Cardiac muscle cell (in vitro differentiated cells and primary cell): ENCODE data around the gene PCDHA3. TPM values are rescaled to one million over a fixed set of nuclear protein-coding genes. Genes with fewer than 3 reads are reported as not detected.
"Not testable (repeated sequence)": the region's sequence is repeated elsewhere in the genome, so short reads cannot be mapped to it uniquely, and the experiment has no call there.

Experiments
- DNase-seq, 2 donors: peaks; one replicate each; pipeline versions ENCODE4 v3.0.0 to v3.0.0-alpha.2; 2010 to 2017; ENCODE audit warnings: low read depth in 1 of 2, low spot score in 1 of 2
- H3K27ac ChIP-seq: fragments of 200-600 bp; sonication (generic); 2 replicates; pipeline ENCODE4 v1.5.1; 2016
- H3K27me3 ChIP-seq: fragments of 200-600 bp; sonication (generic); 2 replicates; pipeline ENCODE4 v1.6.0; 2016; ENCODE audit warnings: control low read depth
- H3K36me3 ChIP-seq: fragments of 200-600 bp; sonication (generic); 2 replicates; pipeline ENCODE4 v1.5.1; 2016; ENCODE audit warnings: control low read depth
- H3K4me1 ChIP-seq: fragments of 200-600 bp; sonication (generic); 2 replicates; pipeline ENCODE4 v1.8.1; 2017; ENCODE audit warnings: low read depth, mild to moderate bottlenecking, mixed run types
- H3K4me3 ChIP-seq: fragments of 200-600 bp; sonication (generic); 2 replicates; pipeline ENCODE4 v1.5.1; 2016; ENCODE audit warnings: mild to moderate bottlenecking
- H3K9me3 ChIP-seq: fragments of 200-600 bp; sonication (generic); 2 replicates; pipeline ENCODE4 v1.5.1; 2017; ENCODE audit warnings: low read depth, mild to moderate bottlenecking, control low read depth
- polyA plus RNA-seq: library from polyadenylated mRNA; unstranded; fragments of >200 nt; fragmentation: Nextera tagmentation; extraction: Ambion mirVana; gene quantifications from 2 replicates; pipeline ENCODE4 v1.2.1, GENCODE V29; 2016
- total RNA-seq: library from RNA; depleted of rRNA; stranded (reverse); fragments of >200 nt; gene quantifications from 2 replicates; pipeline ENCODE4 v1.2.3, GENCODE V29; 2016
- TF ChIP-seq, protein P1 (sequence below): IDR thresholded peaks from 2 replicates; pipeline ENCODE4 v1.5.1; 2012; ENCODE audit warnings: low read depth, mild to moderate bottlenecking, low read length

PCDHA3 gene
- total and polyA plus RNA-seq, 2 experiments from 2014 or later: 1.1 to 1.8 TPM

DNA sequence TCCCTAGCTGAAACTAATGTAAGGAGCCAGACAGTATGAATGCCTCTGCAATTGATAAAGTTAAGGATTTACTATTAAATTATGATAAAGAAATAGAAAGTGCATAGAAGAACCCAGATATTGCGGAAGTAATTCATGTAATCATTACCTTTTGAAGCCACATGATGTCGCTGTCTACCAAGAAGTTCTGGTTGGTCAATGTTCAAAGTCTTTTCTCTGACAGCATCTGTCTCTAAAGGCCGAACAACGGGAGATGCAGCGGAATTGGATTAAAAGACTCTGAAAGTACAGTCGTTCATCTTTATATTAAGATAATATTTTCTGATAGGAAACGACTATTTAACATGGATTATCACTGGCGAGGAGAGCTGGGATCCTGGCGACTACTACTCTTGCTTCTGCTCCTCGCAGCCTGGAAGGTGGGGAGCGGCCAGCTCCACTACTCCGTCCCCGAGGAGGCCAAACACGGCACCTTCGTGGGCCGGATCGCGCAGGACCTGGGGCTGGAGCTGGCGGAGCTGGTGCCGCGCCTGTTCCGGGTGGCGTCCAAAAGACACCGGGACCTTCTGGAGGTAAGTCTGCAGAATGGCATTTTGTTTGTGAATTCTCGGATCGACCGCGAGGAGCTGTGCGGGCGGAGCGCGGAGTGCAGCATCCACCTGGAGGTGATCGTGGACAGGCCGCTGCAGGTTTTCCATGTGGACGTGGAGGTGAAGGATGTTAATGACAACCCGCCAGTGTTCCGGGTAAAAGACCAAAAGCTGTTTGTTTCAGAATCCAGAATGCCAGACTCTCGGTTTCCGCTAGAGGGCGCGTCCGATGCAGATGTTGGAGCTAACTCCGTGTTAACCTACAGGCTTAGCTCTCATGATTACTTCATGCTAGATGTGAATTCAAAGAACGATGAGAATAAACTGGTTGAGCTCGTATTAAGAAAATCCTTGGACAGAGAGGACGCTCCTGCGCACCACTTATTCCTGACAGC lies 40.4 kb downstream of the PCDHA3 start, which contains the start of gene PCDHA8:
PCDHA8 (plus strand) TSS at position 210 of the 985 bp plus-strand sequence; CDS start at position 345, 135 bp downstream.
- no peaks in the 10 kb centered on the region for H3K36me3 ChIP-seq
- H3K27me3 ChIP-seq: no peaks in the 10 kb centered on the region
- H3K27ac ChIP-seq: no peak within 1 kb of the TSS
- DNase-seq: no peak
- no peak within 1 kb of the TSS for H3K4me3 ChIP-seq
- H3K4me1 ChIP-seq: no peaks in the 10 kb centered on the region
- TF ChIP-seq, protein P1, sequence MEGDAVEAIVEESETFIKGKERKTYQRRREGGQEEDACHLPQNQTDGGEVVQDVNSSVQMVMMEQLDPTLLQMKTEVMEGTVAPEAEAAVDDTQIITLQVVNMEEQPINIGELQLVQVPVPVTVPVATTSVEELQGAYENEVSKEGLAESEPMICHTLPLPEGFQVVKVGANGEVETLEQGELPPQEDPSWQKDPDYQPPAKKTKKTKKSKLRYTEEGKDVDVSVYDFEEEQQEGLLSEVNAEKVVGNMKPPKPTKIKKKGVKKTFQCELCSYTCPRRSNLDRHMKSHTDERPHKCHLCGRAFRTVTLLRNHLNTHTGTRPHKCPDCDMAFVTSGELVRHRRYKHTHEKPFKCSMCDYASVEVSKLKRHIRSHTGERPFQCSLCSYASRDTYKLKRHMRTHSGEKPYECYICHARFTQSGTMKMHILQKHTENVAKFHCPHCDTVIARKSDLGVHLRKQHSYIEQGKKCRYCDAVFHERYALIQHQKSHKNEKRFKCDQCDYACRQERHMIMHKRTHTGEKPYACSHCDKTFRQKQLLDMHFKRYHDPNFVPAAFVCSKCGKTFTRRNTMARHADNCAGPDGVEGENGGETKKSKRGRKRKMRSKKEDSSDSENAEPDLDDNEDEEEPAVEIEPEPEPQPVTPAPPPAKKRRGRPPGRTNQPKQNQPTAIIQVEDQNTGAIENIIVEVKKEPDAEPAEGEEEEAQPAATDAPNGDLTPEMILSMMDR: no peak
- H3K9me3 ChIP-seq: no peaks in the 10 kb centered on the region

DNA sequence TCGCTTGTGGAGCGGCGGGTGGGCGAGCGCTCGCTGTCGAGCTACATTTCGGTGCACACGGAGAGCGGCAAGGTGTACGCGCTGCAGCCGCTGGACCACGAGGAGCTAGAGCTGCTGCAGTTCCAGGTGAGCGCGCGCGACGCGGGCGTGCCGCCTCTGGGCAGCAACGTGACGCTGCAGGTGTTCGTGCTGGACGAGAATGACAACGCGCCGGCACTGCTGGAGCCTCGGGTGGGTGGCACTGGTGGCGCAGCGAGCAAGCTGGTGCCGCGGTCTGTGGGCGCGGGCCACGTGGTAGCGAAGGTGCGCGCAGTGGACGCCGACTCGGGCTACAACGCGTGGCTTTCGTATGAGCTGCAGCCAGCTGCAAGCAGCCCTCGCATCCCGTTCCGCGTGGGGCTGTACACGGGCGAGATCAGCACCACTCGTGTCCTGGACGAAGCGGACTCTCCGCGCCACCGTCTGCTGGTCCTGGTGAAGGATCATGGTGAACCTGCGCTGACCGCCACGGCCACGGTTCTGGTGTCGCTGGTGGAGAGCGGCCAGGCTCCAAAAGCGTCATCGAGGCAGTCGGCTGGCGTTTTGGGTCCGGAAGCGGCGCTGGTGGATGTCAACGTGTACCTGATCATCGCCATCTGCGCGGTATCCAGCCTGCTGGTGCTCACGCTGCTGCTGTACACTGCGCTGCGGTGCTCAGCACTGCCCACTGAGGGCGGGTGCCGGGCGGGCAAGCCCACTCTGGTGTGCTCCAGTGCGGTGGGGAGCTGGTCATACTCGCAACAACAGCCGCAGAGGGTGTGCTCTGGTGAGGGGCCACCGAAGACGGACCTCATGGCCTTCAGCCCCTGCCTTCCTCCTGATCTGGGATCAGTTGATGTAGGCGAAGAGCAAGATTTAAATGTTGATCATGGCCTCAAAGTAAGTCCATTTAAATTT lies 42.2 kb downstream of the PCDHA3 start:
- H3K36me3 ChIP-seq: no peaks in the 10 kb centered on the region
- TF ChIP-seq, protein P1: no peak
- no peaks in the 10 kb centered on the region for H3K9me3 ChIP-seq

DNA sequence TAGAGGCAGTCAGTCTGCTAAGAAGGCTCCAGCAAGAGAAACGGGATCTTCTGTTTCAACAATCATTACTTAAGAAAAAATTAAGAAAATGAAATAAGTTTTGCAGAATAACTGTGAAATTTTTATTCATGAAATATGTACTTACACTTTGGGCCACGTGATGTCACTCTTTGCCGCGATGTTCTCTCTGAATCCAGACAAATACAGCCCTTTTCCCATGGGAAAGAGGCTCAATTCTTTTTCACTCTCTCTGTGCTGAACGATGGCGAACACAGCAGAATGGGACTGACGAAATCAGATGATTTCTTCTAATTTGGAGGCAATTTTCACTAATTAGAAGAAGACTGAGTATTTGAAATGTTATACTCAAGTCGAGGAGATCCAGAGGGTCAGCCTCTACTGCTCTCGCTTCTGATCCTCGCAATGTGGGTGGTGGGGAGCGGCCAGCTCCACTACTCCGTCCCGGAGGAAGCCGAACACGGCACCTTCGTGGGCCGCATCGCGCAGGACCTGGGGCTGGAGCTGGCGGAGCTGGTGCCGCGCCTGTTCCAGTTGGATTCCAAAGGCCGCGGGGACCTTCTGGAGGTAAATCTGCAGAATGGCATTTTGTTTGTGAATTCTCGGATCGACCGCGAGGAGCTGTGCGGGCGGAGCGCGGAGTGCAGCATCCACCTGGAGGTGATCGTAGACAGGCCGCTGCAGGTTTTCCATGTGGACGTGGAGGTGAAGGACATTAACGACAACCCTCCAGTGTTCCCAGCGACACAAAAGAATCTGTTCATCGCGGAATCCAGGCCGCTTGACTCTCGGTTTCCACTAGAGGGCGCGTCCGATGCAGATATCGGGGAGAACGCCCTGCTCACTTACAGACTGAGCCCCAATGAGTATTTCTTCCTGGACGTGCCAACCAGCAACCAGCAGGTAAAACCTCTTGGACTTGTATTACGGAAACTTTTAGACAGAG lies 47.6 kb downstream of the PCDHA3 start, which contains the start of gene PCDHA9:
PCDHA9 (plus strand) TSS at position 244 of the 964 bp plus-strand sequence; CDS start at position 358, 114 bp downstream.
- H3K4me3 ChIP-seq: peak within 1 kb of the TSS; percentile 11
- not testable (repeated sequence) for H3K9me3 ChIP-seq, H3K36me3 ChIP-seq, H3K4me1 ChIP-seq, DNase-seq, H3K27me3 ChIP-seq, H3K27ac ChIP-seq

More for the DNA sequence above, 42.2 kb downstream of the PCDHA3 start:
- H3K27me3 ChIP-seq: no peaks in the 10 kb centered on the region
- H3K4me3 ChIP-seq: no peak overlapping the region
- H3K4me1 ChIP-seq: no peaks in the 10 kb centered on the region
- H3K27ac ChIP-seq: no peak overlapping the region
- no peak for DNase-seq

DNA sequence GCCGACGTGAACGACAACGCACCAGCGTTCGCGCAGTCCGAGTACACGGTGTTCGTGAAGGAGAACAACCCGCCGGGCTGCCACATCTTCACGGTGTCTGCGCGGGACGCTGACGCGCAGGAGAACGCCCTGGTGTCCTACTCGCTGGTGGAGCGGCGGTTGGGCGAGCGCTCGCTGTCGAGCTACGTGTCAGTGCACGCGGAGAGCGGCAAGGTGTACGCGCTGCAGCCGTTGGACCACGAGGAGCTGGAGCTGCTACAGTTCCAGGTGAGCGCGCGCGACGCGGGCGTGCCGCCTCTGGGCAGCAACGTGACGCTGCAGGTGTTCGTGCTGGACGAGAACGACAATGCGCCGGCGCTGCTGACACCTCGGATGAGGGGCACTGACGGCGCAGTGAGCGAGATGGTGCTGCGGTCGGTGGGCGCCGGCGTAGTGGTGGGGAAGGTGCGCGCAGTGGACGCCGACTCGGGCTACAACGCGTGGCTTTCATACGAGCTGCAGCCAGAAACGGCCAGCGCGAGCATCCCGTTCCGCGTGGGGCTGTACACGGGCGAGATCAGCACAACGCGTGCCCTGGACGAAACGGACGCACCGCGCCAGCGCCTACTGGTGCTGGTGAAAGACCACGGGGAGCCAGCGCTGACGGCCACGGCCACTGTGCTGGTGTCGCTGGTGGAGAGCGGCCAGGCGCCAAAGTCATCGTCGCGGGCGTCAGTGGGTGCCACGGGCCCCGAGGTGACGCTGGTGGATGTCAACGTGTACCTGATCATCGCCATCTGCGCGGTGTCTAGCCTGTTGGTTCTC lies 49.2 kb downstream of the PCDHA3 start:
- H3K9me3 ChIP-seq, H3K27me3 ChIP-seq, H3K4me1 ChIP-seq, DNase-seq, H3K27ac ChIP-seq, H3K4me3 ChIP-seq, H3K36me3 ChIP-seq: not testable (repeated sequence)

Other genes with a start within 250 kb of the PCDHA3 start
- gene SRA1, start 243.6 kb upstream of the PCDHA3 start, total RNA-seq: 22.8 and 43.9 TPM in 2 replicates
- gene SRA1, start 243.6 kb upstream of the PCDHA3 start, polyA plus RNA-seq: 51.5 and 80.6 TPM in 2 replicates
- gene APBB3, start 236.5 kb upstream of the PCDHA3 start, total RNA-seq: 34.2 and 45.4 TPM in 2 replicates
- gene APBB3, start 236.5 kb upstream of the PCDHA3 start, polyA plus RNA-seq: 61.8 and 66.2 TPM in 2 replicates
- 29.5 and 32.3 TPM in 2 replicates for gene SLC35A4, start 236.2 kb upstream of the PCDHA3 start, total RNA-seq
- 67.9 and 80.7 TPM in 2 replicates for gene SLC35A4, start 236.2 kb upstream of the PCDHA3 start, polyA plus RNA-seq
- 1.4 TPM in 1 of 2 replicates, not detected in the other for gene CD14, start 167.9 kb upstream of the PCDHA3 start, total RNA-seq
- 0.10 TPM in 1 of 2 replicates, not detected in the other for gene CD14, start 167.9 kb upstream of the PCDHA3 start, polyA plus RNA-seq
- gene TMCO6, start 161.6 kb upstream of the PCDHA3 start, total RNA-seq: 77.1 and 234 TPM in 2 replicates
- 14.2 and 17.2 TPM in 2 replicates for gene TMCO6, start 161.6 kb upstream of the PCDHA3 start, polyA plus RNA-seq
- gene NDUFA2, start 153.4 kb upstream of the PCDHA3 start, total RNA-seq: 65.5 and 113 TPM in 2 replicates
- gene NDUFA2, start 153.4 kb upstream of the PCDHA3 start, polyA plus RNA-seq: 243 and 273 TPM in 2 replicates
- gene IK, start 153.2 kb upstream of the PCDHA3 start, total RNA-seq: 80.4 and 104 TPM in 2 replicates
- gene IK, start 153.2 kb upstream of the PCDHA3 start, polyA plus RNA-seq: 119 and 125 TPM in 2 replicates
- 17.2 and 23.8 TPM in 2 replicates for gene WDR55, start 136.2 kb upstream of the PCDHA3 start, total RNA-seq
- gene WDR55, start 136.2 kb upstream of the PCDHA3 start, polyA plus RNA-seq: 17.7 and 21.1 TPM in 2 replicates
- 1.0 and 2.1 TPM in 2 replicates for gene DND1, start 127.5 kb upstream of the PCDHA3 start, total RNA-seq
- 0.86 and 0.94 TPM in 2 replicates for gene DND1, start 127.5 kb upstream of the PCDHA3 start, polyA plus RNA-seq
- 43.0 and 50.1 TPM in 2 replicates for gene HARS1, start 109.7 kb upstream of the PCDHA3 start, total RNA-seq
- 72.9 and 94.1 TPM in 2 replicates for gene HARS1, start 109.7 kb upstream of the PCDHA3 start, polyA plus RNA-seq
- 27.8 and 30.9 TPM in 2 replicates for gene HARS2, start 109.6 kb upstream of the PCDHA3 start, total RNA-seq
- gene HARS2, start 109.6 kb upstream of the PCDHA3 start, polyA plus RNA-seq: 33.6 and 39.9 TPM in 2 replicates
- gene ZMAT2, start 100.6 kb upstream of the PCDHA3 start, total RNA-seq: 30.2 and 47.0 TPM in 2 replicates
- gene ZMAT2, start 100.6 kb upstream of the PCDHA3 start, polyA plus RNA-seq: 42.1 and 49.0 TPM in 2 replicates
- 0.25 TPM in 1 of 2 replicates, not detected in the other for gene PCDHA1, start 14.9 kb upstream of the PCDHA3 start, total RNA-seq
- gene PCDHA1, start 14.9 kb upstream of the PCDHA3 start, polyA plus RNA-seq: 0.29 and 0.69 TPM in 2 replicates
- 4.5 and 5.1 TPM in 2 replicates for gene PCDHA2, start 6.2 kb upstream of the PCDHA3 start, total RNA-seq
- 2.7 and 5.3 TPM in 2 replicates for gene PCDHA2, start 6.2 kb upstream of the PCDHA3 start, polyA plus RNA-seq
- 14.2 and 14.3 TPM in 2 replicates for gene PCDHA4, start 6.0 kb downstream of the PCDHA3 start, total RNA-seq
- gene PCDHA4, start 6.0 kb downstream of the PCDHA3 start, polyA plus RNA-seq: 6.1 and 9.1 TPM in 2 replicates
- 1.5 and 1.8 TPM in 2 replicates for gene PCDHA5, start 20.6 kb downstream of the PCDHA3 start, total RNA-seq
- gene PCDHA5, start 20.6 kb downstream of the PCDHA3 start, polyA plus RNA-seq: 0.09 and 0.53 TPM in 2 replicates
- 2.6 and 16.9 TPM in 2 replicates for gene PCDHA6, start 26.9 kb downstream of the PCDHA3 start, total RNA-seq
- 1.3 and 7.7 TPM in 2 replicates for gene PCDHA6, start 26.9 kb downstream of the PCDHA3 start, polyA plus RNA-seq
- 1.2 and 2.7 TPM in 2 replicates for gene PCDHA7, start 33.2 kb downstream of the PCDHA3 start, total RNA-seq
- gene PCDHA7, start 33.2 kb downstream of the PCDHA3 start, polyA plus RNA-seq: 0.37 TPM in 1 of 2 replicates, not detected in the other
- 1.1 and 1.8 TPM in 2 replicates for gene PCDHA8, start 40.1 kb downstream of the PCDHA3 start, total RNA-seq
- gene PCDHA8, start 40.1 kb downstream of the PCDHA3 start, polyA plus RNA-seq: 0.44 and 1.2 TPM in 2 replicates
- 1.6 and 2.2 TPM in 2 replicates for gene PCDHA9, start 47.3 kb downstream of the PCDHA3 start, total RNA-seq
- 0.70 and 0.72 TPM in 2 replicates for gene PCDHA9, start 47.3 kb downstream of the PCDHA3 start, polyA plus RNA-seq
- 11.3 and 14.4 TPM in 2 replicates for gene PCDHA10, start 54.8 kb downstream of the PCDHA3 start, total RNA-seq
- gene PCDHA10, start 54.8 kb downstream of the PCDHA3 start, polyA plus RNA-seq: 10.2 and 12.3 TPM in 2 replicates
- gene PCDHA11, start 67.9 kb downstream of the PCDHA3 start, total RNA-seq: 9.9 and 10.8 TPM in 2 replicates
- gene PCDHA11, start 67.9 kb downstream of the PCDHA3 start, polyA plus RNA-seq: 6.1 and 7.5 TPM in 2 replicates
- 9.5 and 10.5 TPM in 2 replicates for gene PCDHA12, start 74.3 kb downstream of the PCDHA3 start, total RNA-seq
- 0.71 and 1.7 TPM in 2 replicates for gene PCDHA12, start 74.3 kb downstream of the PCDHA3 start, polyA plus RNA-seq
- 2.1 and 2.3 TPM in 2 replicates for gene PCDHA13, start 81.1 kb downstream of the PCDHA3 start, total RNA-seq
- gene PCDHA13, start 81.1 kb downstream of the PCDHA3 start, polyA plus RNA-seq: 0.27 and 0.34 TPM in 2 replicates
- 16.7 and 20.8 TPM in 2 replicates for gene PCDHAC1, start 125.2 kb downstream of the PCDHA3 start, total RNA-seq
- gene PCDHAC1, start 125.2 kb downstream of the PCDHA3 start, polyA plus RNA-seq: 3.4 and 5.1 TPM in 2 replicates
- 42.2 and 47.8 TPM in 2 replicates for gene PCDHAC2, start 165.4 kb downstream of the PCDHA3 start, total RNA-seq
- gene PCDHAC2, start 165.4 kb downstream of the PCDHA3 start, polyA plus RNA-seq: 18.5 and 18.9 TPM in 2 replicates